A204.1 (cell line): ENCODE results near the gene TTC8.

Experiments used
- FAIRE-seq: peaks from 2 replicates; lab custom pipeline; 2012; peaks lifted over from hg19 to GRCh38; lab: Jason Lieb, UNC

Gene TTC8

GRCh38 chr14:88868558-88869159 lies 44.2 kb downstream of the TTC8 start:
- no peak for FAIRE-seq

- no peak for FAIRE-seq
Measured at GRCh38 chr14:88870777-88871176, 46.3 kb downstream of the TTC8 start.

GRCh38 chr14:88871429-88871828 lies 47.0 kb downstream of the TTC8 start:
- FAIRE-seq: no peak

GRCh38 chr14:88872976-88873375 lies 48.5 kb downstream of the TTC8 start:
- no peak for FAIRE-seq

GRCh38 chr14:88877192-88877591 lies 52.7 kb downstream of the TTC8 start:
- no peak for FAIRE-seq

- no peak for FAIRE-seq
Measured at GRCh38 chr14:88879022-88879421, 54.6 kb downstream of the TTC8 start.

- FAIRE-seq: no peak
Measured at GRCh38 chr14:88882236-88882635, 57.8 kb downstream of the TTC8 start.

- no peak for FAIRE-seq
Measured at GRCh38 chr14:88895116-88895515, 70.7 kb downstream of the TTC8 start.

GRCh38 chr14:88901189-88901588 lies 76.7 kb downstream of the TTC8 start:
- FAIRE-seq: no peak

GRCh38 chr14:88901991-88902390 lies 77.5 kb downstream of the TTC8 start:
- FAIRE-seq: no peak

- FAIRE-seq: no peak
Measured at GRCh38 chr14:88902850-88903249, 78.4 kb downstream of the TTC8 start.

- no peak for FAIRE-seq
Measured at GRCh38 chr14:88904206-88904647, 79.8 kb downstream of the TTC8 start.

- FAIRE-seq: no peak
Measured at GRCh38 chr14:88904864-88905263, 80.4 kb downstream of the TTC8 start.

- no peak for FAIRE-seq
Measured at GRCh38 chr14:88908216-88908615, 83.8 kb downstream of the TTC8 start.

GRCh38 chr14:88910386-88910785 lies 85.9 kb downstream of the TTC8 start:
- no peak for FAIRE-seq

GRCh38 chr14:88911809-88912208 lies 87.4 kb downstream of the TTC8 start:
- FAIRE-seq: no peak

GRCh38 chr14:88914956-88915355 lies 90.5 kb downstream of the TTC8 start:
- FAIRE-seq: no peak

- no peak for FAIRE-seq
Measured at GRCh38 chr14:88919502-88919901, 95.1 kb downstream of the TTC8 start.
